ENCODE data around the gene PIRT. TPM values are rescaled to one million over a fixed set of nuclear protein-coding genes. Genes with fewer than 3 reads are reported as not detected.

PIRT gene
- total RNA-seq, 5 donors from 2014 or later (not counting 1 experiment from before 2014, with no cell fraction given) = not detected

DNA sequence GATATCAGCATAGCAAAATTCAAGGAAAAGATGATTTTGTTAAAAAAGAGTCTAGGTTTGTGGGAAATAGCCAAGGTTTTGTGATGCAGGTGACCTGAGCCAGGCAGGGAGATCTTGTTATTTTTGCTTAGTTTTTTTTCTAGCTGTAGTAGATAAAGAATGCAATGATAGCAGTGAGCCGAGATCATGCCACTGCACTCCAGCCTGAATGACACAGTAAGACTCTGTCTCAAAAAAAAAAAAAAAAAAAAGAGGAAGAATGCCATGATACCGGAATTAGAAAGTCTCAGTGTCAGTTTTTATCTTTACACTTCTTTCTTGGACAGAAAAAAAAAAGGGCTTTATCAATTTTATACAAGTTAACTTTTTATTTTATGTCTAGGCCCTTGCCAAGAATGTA, 61.5 kb downstream of the PIRT start:
- Histone ChIP-seq H3K27me3 (replicated peaks in 1 of 2; ENCODE audit: control insufficient read depth in 2 of 2, extremely low read depth in 1 of 2, insufficient read depth in 2 of 2, low read length in 1 of 2) (no peaks in the 10 kb centered on the region), H3K4me3 (ENCODE audit: control insufficient read depth in 1 of 2, extremely low read depth in 1 of 2, low read length in 1 of 2) (no peak overlapping the region), H3K27ac (ENCODE audit: low read length) (no peak overlapping the region), H3K9me3 (no peaks in the 10 kb centered on the region), H3K4me1 (ENCODE audit: control insufficient read depth in 1 of 2, extremely low read depth in 1 of 2, insufficient read depth in 2 of 2, low read length in 2 of 2) (no peaks in the 10 kb centered on the region), H3K36me3 (ENCODE audit: control insufficient read depth in 2 of 2, extremely low read depth in 1 of 2, insufficient read depth in 1 of 2, low read length in 1 of 2) (no peaks in the 10 kb centered on the region)
- 60% methylated on average over 1 of the region's 2 CpGs for WGBS (ENCODE audit: insufficient coverage)
- H3K27me3 Mint-ChIP-seq = peaks cover 0 to 3% of the 10 kb centered on the region in 2 donors
- DNase-seq = no peak
- no peak for ATAC-seq (replicated peaks in 1 of 4)
- H3K4me1 Mint-ChIP-seq = no peaks in the 10 kb centered on the region
- POLR2A ChIA-PET = no interaction called here
- no peak overlapping the region for H3K27ac Mint-ChIP-seq
- no peaks in the 10 kb centered on the region for H3K36me3 Mint-ChIP-seq
- CTCF ChIA-PET = interaction anchor here in 1 of 2 donors (0.6 kb wide), 1 partner anchor 68 kb away, joined by 3 read pairs; no protein-coding TSS in a partner anchor
- no peak overlapping the region for H3K4me3 Mint-ChIP-seq
- H3K9me3 Mint-ChIP-seq = peaks cover 9 to 15% (median 9%) of the 10 kb centered on the region in 3 donors

DNA sequence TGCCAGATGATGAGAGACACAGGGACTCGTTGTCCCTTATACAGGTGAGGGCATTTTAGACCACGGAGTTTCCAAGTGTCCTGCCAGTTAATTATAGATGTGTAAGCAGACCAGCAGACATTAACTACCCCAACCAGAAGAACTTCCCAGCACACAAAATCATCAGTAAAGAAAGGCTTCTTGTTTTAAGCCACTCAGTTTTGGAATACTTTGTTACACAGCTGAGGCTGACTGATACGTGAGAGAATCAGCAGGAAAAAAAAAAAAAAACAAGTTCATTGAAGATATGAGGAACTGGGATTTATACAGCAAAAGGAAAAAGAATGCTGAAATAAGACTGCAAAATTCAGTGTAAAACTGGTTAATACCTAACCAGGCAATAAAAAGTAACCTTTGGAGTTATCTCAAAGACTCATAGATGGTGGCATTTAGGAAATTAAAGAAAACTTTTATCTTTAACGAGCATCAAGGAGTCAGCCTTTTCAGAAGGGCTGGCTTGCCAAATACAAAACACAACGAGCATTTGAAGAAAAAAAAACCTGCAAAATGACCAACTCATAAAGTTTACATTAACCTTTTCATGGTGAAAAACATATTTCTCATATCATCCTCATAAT, 62.0 kb downstream of the PIRT start:
- DNase-seq (no peak), ATAC-seq (replicated peaks in 1 of 4) (no peak)
- Mint-ChIP-seq H3K36me3 (no peaks in the 10 kb centered on the region), H3K27ac (no peak overlapping the region), H3K4me3 (no peak overlapping the region), H3K9me3 (peaks cover 10 to 17% (median 11%) of the 10 kb centered on the region in 3 donors), H3K4me1 (no peaks in the 10 kb centered on the region), H3K27me3 (peaks cover 0 to 3% of the 10 kb centered on the region in 2 donors)
- no peaks in the 10 kb centered on the region for H3K4me1 ChIP-seq (ENCODE audit: control insufficient read depth in 1 of 2, extremely low read depth in 1 of 2, insufficient read depth in 2 of 2, low read length in 2 of 2)
- WGBS (ENCODE audit: insufficient coverage) = 45% methylated on average over 2 of the region's 5 CpGs
- H3K9me3 ChIP-seq = no peaks in the 10 kb centered on the region
- no peak overlapping the region for H3K4me3 ChIP-seq (ENCODE audit: control insufficient read depth in 1 of 2, extremely low read depth in 1 of 2, low read length in 1 of 2)
- H3K27ac ChIP-seq (ENCODE audit: low read length) = no peak overlapping the region
- H3K36me3 ChIP-seq (ENCODE audit: control insufficient read depth in 2 of 2, extremely low read depth in 1 of 2, insufficient read depth in 1 of 2, low read length in 1 of 2) = no peaks in the 10 kb centered on the region
- no peaks in the 10 kb centered on the region for H3K27me3 ChIP-seq (replicated peaks in 1 of 2; ENCODE audit: control insufficient read depth in 2 of 2, extremely low read depth in 1 of 2, insufficient read depth in 2 of 2, low read length in 1 of 2)
- CTCF ChIA-PET = interaction anchor here in 1 of 2 donors (0.6 kb wide), 1 partner anchor 115 kb away, joined by 4 read pairs; no protein-coding TSS in a partner anchor
- POLR2A ChIA-PET = no interaction called here

DNA sequence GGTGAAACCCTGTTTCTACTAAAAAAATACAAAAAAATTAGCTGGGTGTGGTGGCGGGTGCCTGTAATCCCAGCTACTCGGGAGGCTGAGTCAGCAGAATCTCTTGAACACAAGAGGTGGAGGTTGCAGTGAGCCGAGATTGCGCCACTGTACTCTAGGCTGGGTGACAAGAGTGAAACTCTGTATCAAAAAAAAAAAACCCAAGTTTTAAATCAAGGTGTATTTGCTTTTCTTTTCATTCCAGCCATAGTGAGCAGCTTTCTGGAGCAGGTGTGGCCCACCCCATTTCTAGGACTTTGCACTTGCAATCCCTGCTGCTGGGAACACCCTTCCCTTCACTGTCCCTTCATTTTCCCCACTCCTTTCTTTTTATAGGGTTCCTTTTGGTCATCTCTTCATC, 62.8 kb downstream of the PIRT start:
- peaks cover 0 to 1% of the 10 kb centered on the region in 2 donors for H3K27me3 Mint-ChIP-seq
- no CpG with 5 or more reads among the region's 4 CpGs for WGBS (ENCODE audit: insufficient coverage)
- ATAC-seq (replicated peaks in 1 of 4) = no peak

DNA sequence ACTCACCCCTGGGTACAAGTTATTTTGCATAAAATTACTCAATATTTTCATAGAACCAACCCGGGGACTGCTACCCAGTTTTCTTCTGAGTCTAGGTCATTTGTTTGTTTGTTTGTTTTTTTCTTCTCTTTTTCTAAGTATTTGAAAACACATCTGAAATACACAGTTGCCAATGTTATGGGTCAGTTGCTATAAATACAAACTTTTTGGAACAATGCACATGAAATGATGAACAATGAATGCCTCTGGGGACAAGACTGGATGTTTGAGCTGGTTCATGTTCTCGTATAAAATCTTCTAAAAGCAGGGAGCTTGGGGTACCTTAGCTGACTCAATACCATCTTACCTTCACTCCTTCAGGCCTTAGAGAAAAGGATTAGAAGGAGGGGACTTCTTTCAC, 64.5 kb downstream of the PIRT start:
- Mint-ChIP-seq H3K4me3 (no peak overlapping the region), H3K4me1 (no peaks in the 10 kb centered on the region), H3K27me3 (no peaks in the 10 kb centered on the region), H3K9me3 (peaks cover 10 to 19% (median 11%) of the 10 kb centered on the region in 3 donors), H3K36me3 (no peaks in the 10 kb centered on the region), H3K27ac (no peak overlapping the region)
- no CpG with 5 or more reads among the region's 2 CpGs for WGBS (ENCODE audit: insufficient coverage)
- DNase-seq (no peak), ATAC-seq (replicated peaks in 1 of 4) (no peak)
- Histone ChIP-seq H3K36me3 (ENCODE audit: control insufficient read depth in 2 of 2, extremely low read depth in 1 of 2, insufficient read depth in 1 of 2, low read length in 1 of 2) (no peaks in the 10 kb centered on the region), H3K4me1 (ENCODE audit: control insufficient read depth in 1 of 2, extremely low read depth in 1 of 2, insufficient read depth in 2 of 2, low read length in 2 of 2) (no peaks in the 10 kb centered on the region), H3K9me3 (no peaks in the 10 kb centered on the region), H3K27ac (ENCODE audit: low read length) (no peak overlapping the region), H3K27me3 (replicated peaks in 1 of 2; ENCODE audit: control insufficient read depth in 2 of 2, extremely low read depth in 1 of 2, insufficient read depth in 2 of 2, low read length in 1 of 2) (no peaks in the 10 kb centered on the region), H3K4me3 (ENCODE audit: control insufficient read depth in 1 of 2, extremely low read depth in 1 of 2, low read length in 1 of 2) (no peak overlapping the region)
- CTCF ChIA-PET = no interaction called here
- POLR2A ChIA-PET = no interaction called here

More for the DNA sequence above, 62.8 kb downstream of the PIRT start:
- no peak for DNase-seq
- no peak overlapping the region for H3K4me3 Mint-ChIP-seq
- ChIA-PET CTCF (no interaction called here), POLR2A (no interaction called here)
- no peaks in the 10 kb centered on the region for H3K36me3 Mint-ChIP-seq
- no peaks in the 10 kb centered on the region for H3K9me3 ChIP-seq
- no peak overlapping the region for H3K4me3 ChIP-seq (ENCODE audit: control insufficient read depth in 1 of 2, extremely low read depth in 1 of 2, low read length in 1 of 2)
- no peak overlapping the region for H3K27ac Mint-ChIP-seq
- no peaks in the 10 kb centered on the region for H3K27me3 ChIP-seq (replicated peaks in 1 of 2; ENCODE audit: control insufficient read depth in 2 of 2, extremely low read depth in 1 of 2, insufficient read depth in 2 of 2, low read length in 1 of 2)
- H3K4me1 Mint-ChIP-seq = no peaks in the 10 kb centered on the region
- no peak overlapping the region for H3K27ac ChIP-seq (ENCODE audit: low read length)
- peaks cover 10 to 17% (median 11%) of the 10 kb centered on the region in 3 donors for H3K9me3 Mint-ChIP-seq
- no peaks in the 10 kb centered on the region for H3K4me1 ChIP-seq (ENCODE audit: control insufficient read depth in 1 of 2, extremely low read depth in 1 of 2, insufficient read depth in 2 of 2, low read length in 2 of 2)
- no peaks in the 10 kb centered on the region for H3K36me3 ChIP-seq (ENCODE audit: control insufficient read depth in 2 of 2, extremely low read depth in 1 of 2, insufficient read depth in 1 of 2, low read length in 1 of 2)

Other genes starting within 250 kb of the PIRT start
- gene MYH3, start 180.8 kb downstream of the PIRT start, total RNA-seq = 10 to 100 TPM in 3 of 5 donors, 1 to 10 TPM in 2; 6.6 to 12.1 (median 11.1) TPM
- gene SCO1, start 140.6 kb downstream of the PIRT start, total RNA-seq = 10 to 100 TPM; 15.7 to 33.3 (median 28.8) TPM
- gene ADPRM, start 140.5 kb downstream of the PIRT start, total RNA-seq = 10 to 100 TPM; 22.0 to 46.5 (median 31.7) TPM
- 1 to 10 TPM; 1.8 to 4.7 (median 3.5) TPM for gene TMEM220, start 108.1 kb downstream of the PIRT start, total RNA-seq
- gene TMEM238L, start 34.0 kb downstream of the PIRT start, total RNA-seq = not detected